HEK293T (cell line): ENCODE data around the gene VWCE.
"Not testable (repeated sequence)": the region's sequence is repeated elsewhere in the genome, so short reads cannot be mapped to it uniquely, and the experiment has no call there.

Experiments
- ARNT ChIP-seq: fragments of 450-650 bp; IDR thresholded peaks from 2 replicates; pipeline ENCODE4 v1.6.1; 2017; ENCODE audit warnings: mild to moderate bottlenecking
- ELF4 ChIP-seq: fragments of 450-650 bp; IDR thresholded peaks from 2 replicates; pipeline ENCODE4 v1.6.1; 2017; ENCODE audit warnings: antibody characterized with exemption
- FOXA1 ChIP-seq: fragments of 450-650 bp; IDR thresholded peaks from 2 replicates; pipeline ENCODE4 v1.6.1; 2016; ENCODE audit warnings: mild to moderate bottlenecking
- FOXM1 ChIP-seq: fragments of 450-650 bp; IDR thresholded peaks from 2 replicates; pipeline ENCODE4 v1.6.1; 2017; ENCODE audit warnings: mild to moderate bottlenecking, borderline replicate concordance
- SP1 ChIP-seq: fragments of 450-650 bp; IDR thresholded peaks from 2 replicates; pipeline ENCODE4 v1.6.1; 2017
- TARDBP ChIP-seq: fragments of 450-650 bp; IDR thresholded peaks from 2 replicates; pipeline ENCODE4 v1.6.1; 2016
- ZNF384 ChIP-seq: fragments of 450-650 bp; IDR thresholded peaks from 2 replicates; pipeline ENCODE4 v1.6.1; 2016
- TF ChIP-seq, protein P1 (sequence below): fragments of 450-650 bp; IDR thresholded peaks from 2 replicates; pipeline ENCODE4 v1.6.1; 2016

GRCh38 chr11:61249201-61249600, 45.9 kb downstream of the VWCE start:
- not testable (repeated sequence) for TF ChIP-seq ARNT, FOXA1, FOXM1, ELF4, ZNF384, SP1, TARDBP
- TF ChIP-seq, protein P1, sequence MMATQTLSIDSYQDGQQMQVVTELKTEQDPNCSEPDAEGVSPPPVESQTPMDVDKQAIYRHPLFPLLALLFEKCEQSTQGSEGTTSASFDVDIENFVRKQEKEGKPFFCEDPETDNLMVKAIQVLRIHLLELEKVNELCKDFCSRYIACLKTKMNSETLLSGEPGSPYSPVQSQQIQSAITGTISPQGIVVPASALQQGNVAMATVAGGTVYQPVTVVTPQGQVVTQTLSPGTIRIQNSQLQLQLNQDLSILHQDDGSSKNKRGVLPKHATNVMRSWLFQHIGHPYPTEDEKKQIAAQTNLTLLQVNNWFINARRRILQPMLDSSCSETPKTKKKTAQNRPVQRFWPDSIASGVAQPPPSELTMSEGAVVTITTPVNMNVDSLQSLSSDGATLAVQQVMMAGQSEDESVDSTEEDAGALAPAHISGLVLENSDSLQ = not testable (repeated sequence)
